GM21576 (cell line): ENCODE results near the gene PRKCE.

ENCODE experiments used
- ATAC-seq: cut with Tn5 transposase; IDR thresholded peaks from one replicate; pipeline ENCODE4 v1.9.1; 2021; ENCODE audit warnings: mild to moderate bottlenecking, moderate library complexity; ENCODE audit not compliant: unreplicated experiment

The PRKCE gene

DNA sequence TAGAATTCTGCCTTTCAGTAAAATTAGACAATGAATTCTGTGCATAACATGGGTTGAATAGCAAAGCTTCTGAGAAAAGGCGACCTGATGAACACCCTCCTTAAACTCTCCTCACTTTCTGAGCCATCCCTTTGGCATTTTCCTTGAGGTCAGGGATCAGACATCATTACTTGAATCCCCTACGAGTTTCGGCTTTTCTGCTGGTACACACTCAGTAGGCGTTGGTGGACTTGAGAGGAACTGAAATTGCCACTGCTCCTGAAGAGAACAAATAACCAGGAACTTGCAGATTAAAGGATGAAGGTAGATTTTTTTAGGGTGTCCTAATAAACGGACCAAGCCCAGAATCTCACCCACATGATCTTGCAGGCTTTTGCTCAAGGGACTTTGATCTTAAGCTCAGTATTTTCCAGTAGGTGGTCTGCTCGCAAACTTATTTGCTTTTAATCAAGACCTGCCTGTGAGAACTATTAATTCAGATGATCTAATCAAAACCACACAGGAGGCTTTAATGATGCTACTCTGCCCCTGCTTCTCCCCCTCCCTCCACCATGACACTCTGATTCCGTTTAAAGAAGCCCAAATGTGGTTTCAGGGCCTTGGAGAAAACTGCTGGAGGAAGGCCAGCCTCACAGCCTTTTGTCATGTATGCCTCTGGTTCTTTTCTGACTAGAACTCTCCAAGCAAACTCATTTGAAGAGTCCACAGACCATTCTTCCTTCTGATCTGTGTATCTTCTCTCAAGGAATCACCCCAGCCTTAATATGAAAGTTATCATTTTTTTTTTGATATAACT is 124.9 kb downstream of the PRKCE start:
- ATAC-seq = no peak

GRCh38 chr2:45777996-45778719 is 126.7 kb downstream of the PRKCE start:
- ATAC-seq = no peak

DNA sequence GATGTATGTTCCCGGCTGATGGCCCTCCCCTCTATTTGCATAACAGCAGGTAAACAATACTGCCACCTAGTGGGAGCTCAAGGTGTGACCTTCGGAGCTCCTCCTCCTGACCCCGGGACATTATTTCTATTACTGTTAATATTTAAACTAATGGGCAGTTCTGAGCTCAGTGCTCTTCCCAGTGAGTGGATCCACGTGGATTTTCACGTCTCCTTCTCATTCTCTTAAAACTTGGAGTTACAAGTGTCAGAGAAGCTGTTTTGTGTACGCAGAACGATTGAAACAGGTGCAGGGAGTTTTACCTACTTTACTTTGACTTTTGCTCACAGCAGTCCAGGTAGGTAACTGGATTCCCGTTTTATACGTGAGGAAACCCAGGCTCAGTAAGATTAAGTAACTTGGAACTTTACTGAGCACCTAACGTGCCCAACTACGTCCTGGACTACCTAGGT is 127.3 kb downstream of the PRKCE start:
- ATAC-seq = no peak

DNA sequence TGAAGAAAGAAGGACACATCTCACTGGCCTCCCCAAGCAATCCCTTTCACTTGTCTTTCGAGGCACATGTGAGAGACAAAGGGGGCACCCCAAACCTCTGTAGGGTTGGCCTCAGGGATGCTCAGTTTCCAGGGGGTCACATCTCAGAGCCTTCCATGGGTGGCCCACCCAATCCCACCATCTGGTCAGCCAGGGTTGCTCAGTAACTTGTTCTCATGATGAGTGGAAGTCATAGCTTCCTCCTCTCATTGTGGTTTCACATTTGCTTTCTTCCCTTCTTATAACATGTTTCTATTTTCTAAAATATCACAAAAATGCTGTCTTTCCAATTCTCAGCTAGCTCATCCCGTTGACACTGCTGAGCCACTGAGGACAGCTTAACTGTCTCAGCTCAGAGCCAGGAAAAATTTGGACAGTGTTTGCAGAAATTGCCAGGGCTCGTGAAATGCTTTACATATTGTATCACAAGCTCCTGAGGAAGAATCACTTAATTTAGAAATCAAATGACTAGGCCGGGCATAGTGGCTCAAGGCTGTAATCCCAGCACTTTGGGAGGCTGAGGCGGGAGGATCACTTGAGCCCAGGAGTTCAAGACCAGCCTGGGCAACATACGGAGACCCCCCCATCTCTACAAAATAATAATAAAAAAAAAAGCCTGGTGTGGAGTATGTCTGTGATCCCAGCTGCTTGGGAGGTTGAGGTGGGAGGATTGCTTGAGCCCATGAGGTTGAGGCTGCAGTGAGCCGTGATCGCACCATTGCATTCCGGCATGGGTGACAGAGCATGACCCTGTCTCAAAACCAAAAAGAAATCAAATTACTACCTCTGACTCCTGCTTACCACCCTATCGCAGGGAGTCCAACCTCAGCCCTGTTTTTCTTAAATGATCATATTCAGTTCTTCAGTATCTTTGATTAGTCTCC is 129.3 kb downstream of the PRKCE start:
- no peak for ATAC-seq

DNA sequence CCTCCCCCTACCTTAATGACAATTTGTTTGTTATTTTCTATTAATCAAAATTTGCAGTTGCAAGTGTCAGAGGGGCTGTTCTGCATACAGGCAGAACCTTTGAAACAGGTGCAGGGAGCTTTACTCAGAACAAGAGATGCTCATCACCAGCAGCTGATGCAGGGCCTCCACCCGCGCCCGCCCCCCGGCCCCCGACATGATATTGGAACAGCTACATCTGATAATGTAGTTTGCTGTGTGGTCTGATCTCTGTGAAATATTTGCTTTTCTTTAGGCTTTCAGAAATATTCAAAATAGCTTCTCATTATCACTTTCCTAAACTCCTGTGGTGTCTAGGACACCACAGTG is 130.0 kb downstream of the PRKCE start:
- no peak for ATAC-seq

DNA sequence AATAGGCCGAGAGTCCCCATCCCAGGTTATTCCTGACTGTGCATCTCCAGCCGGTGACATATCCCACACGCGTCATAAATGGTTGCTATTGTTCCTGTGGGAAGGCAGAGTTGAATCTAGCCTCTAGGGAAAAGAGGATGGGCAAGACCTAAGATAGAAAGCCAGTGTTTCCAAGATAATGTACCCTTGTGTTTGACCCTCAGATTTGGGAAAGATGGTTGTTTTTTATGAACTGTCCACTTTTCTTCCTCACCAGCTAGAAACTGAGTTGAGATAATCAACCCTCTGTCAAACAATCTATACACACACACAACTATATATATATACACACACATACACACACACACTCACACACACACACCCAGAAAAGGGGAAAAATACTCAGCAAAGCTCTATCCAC is 131.0 kb downstream of the PRKCE start:
- no peak for ATAC-seq

GRCh38 chr2:45782986-45783385 is 131.5 kb downstream of the PRKCE start:
- ATAC-seq = no peak

GRCh38 chr2:45786030-45786835 is 134.8 kb downstream of the PRKCE start:
- ATAC-seq = no peak

DNA sequence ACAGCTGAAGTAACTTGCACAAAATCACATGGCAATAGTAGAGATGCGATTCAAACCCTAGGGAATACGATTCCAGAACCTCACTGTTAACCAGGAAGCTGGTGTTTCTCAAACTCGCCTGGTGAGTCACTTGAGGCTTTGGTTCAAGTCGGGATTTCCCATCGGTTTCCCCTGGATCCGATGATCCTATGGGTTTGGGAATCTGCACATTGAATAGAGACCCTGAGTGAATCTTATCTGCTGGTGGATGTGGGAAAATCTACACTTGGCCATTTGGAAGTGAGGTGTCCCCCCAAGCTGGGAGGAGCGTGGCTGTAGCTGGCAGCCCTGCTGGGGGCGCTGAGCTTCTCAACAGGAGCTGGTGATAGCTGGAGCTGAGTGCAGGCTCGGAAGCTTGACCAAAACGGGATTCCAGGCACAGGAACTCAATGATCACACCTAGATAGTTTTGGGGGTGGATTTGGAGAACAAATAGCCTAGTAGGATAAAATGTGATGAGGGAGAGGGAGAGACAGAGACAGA is 135.4 kb downstream of the PRKCE start:
- ATAC-seq = no peak

DNA sequence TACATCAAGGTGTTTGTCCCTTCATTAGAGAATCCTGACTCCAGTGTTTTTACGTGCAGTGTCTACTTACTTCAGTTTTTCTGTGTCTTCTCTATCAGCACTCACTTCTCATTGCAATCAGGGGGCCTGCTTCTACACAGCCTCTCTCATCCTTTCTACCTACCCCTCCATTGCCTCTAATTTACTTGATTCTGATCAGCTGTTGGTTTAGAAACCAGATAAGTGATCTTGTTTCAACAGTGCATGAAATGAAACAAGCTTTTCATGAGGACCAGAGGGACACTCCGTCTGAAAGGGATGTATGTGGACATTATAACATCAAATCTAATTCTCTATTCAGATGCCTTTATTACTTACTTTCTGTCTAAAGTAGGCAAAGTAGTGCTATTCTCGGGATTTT is 136.9 kb downstream of the PRKCE start:
- no peak for ATAC-seq

DNA sequence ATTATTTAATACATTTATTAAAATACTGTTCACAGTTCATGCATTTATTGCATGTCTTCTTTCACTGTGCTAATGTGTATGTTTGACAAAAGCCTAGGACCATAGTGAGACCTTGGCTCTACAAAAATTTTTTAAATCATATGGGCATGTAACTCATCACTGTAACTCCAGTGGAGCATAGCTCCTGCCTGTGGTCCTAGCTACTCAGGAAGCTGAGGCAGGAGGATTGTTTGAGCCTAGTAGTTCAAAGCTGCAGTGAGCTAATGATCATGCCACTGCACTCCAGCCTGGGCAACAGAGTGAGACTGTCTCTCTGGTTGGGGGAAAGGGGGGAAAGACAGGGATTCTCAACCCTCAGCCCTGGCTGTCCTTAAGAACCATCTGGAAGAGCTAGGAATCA is 137.8 kb downstream of the PRKCE start:
- no peak for ATAC-seq

DNA sequence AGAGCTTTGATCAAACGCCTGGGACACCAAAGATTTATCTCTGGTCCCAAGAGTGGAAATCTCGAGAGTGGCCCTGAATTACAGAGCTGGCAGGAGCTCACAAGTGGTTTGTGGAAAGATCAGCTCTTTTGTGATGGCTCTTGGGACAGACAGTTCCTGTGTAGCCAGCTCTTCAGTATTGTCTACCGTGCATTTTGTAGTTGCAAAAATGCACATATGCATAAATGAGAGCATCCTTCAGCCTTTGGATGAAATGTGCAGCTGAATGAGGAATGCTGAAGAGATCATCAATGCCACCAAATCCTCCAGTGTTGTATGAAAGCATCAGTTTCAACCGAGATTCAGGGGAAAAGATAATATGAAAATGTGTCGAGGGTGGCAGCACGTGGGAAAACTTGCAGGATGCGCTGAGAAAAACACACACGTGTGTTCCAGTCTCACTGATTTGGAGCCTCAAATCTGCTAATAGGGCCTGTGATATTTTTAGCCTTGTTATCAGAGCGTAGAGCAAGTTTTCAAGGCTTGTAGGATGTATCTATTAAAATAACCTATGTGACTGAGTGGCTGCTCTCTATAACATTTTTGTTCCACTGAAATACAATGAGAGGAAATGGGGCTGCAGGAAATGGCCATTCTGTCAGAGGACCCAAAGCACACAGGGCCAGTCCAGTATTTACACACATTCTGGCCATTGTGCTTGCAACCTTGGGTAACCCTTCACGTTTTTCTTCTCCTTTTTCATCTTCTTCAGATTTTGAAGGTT is 138.7 kb downstream of the PRKCE start:
- ATAC-seq = no peak

DNA sequence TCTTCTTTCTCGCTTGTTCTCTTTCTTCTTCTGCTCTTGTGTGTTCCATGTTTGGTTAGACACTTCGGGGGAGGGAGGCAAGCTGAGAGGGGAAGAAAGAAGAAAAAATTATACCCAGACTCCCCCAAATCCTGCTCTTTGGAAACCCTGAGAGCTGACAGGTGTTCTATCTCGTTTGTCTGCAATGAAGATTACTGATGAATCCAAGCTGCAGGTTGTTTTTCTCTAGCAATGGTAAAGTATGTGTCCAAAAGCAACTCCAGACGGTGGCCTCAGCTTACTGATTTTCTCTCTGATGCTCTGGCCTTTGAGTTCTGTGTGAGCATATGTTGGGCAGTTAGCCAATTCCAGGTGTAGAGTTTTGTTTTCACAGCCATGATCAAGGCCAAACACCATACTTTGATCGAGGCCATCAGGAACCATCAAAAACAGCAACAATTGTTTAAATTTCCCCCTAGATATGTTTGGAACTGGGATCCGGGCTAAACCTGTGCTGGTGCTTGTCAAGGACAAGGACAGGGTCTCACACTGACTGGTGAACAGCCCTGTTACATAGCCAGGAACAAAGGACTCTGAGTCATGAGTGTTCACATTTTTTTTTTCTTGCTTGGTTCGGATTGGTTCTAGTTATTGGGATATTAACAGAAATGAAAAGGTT is 142.0 kb downstream of the PRKCE start:
- ATAC-seq = no peak

DNA sequence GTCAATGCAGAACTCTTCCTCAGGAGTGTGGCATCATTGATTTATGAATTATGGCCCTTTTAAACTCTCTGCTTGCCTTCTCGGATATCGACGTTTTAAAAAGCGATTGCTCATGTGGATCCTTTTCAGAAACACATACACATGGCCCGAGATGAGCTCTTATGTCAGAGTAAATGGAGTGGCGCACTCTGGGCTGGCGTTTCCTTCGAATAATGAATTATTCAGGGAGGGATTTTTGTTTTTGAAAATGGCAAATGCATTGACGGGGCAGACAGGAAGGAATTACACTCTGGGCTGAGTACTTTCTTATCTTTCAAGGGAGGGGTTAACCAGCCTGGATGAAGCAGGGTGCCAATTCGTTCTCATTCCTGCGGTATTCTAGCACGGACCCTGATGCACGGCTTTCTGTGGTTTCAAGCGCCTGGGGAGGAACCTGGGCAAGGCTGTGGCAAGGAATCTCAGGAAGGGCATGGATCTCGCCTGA is 142.7 kb downstream of the PRKCE start:
- no peak for ATAC-seq

DNA sequence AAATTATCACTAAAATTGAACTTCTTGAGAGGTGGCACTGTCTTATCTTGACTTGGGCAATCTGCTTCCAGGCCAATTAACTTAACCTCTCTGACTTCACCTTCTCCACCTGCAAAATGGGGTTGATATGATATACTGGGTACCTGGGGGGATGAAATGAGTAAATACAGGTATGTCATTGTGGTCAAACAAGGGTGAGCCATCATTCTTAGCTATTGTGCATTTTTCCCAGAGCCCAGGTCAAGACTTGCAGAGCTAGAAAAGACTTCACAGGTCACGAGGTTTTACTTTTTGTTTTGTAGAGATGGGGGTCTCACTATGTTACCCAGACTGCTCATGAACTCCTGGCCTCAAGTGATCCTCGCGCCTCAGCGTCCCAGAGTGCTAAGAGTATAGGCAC is 145.0 kb downstream of the PRKCE start:
- no peak for ATAC-seq

- no peak for ATAC-seq
Observed at GRCh38 chr2:45797451-45798230, 146.2 kb downstream of the PRKCE start.

DNA sequence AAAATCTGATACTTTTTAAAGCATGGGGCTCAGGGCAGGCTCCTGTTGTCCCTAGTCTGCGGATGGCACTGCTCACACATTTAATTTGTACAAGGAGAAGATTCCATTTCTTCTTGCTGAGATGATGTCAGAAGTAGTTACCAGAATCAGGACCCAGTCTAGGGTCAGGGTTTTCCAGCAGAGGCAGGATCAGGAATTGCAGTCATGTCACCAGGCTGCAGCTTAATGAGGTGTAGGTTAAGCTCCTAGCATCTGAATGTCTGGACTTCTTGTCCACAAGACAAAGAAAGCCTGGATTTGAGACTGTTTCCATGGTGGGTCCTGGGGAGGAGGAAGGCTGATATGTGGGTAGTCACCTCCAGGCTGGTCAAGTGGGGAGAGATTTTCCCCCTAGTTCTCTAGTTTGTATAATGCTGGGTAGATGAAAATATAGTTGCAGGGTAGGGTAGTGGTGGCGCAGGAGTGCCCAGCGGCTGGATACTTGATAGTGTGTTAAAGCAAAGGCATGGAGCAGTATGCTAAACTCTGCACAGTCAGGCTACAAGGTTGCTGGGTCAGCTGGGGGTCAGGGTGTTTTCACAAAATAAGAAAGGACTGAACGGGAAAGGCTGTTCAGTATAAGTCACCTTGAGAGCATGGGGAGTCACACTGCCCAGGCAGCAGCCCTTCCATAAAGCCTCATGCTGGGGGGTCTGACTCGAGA is 148.4 kb downstream of the PRKCE start:
- ATAC-seq = no peak
